Epithelial cell of esophagus (primary cell): ENCODE measurements around the gene PFKFB3.

Experiments used
- DNase-seq: peaks from one replicate; pipeline ENCODE4 v3.0.0; 2010; ENCODE audit warnings: low read depth
- H3K4me3 ChIP-seq: 2 replicates; pipeline ENCODE4 v1.5.1; 2011; ENCODE audit warnings: mild to moderate bottlenecking, low read length, control low read depth
- TF ChIP-seq, protein P1 (sequence below): IDR thresholded peaks from 2 replicates; pipeline ENCODE4 v1.5.1; 2011; ENCODE audit warnings: low read depth, mild to moderate bottlenecking, low read length, control low read depth, inconsistent platforms; ENCODE audit not compliant: insufficient read depth; ENCODE audit errors: missing control alignments

The PFKFB3 gene

GRCh38 chr10:6299234-6299633 lies 96.5 kb downstream of the PFKFB3 start:
- H3K4me3 ChIP-seq: no peak overlapping the region
- DNase-seq: peak; percentile 100
- TF ChIP-seq, protein P1, sequence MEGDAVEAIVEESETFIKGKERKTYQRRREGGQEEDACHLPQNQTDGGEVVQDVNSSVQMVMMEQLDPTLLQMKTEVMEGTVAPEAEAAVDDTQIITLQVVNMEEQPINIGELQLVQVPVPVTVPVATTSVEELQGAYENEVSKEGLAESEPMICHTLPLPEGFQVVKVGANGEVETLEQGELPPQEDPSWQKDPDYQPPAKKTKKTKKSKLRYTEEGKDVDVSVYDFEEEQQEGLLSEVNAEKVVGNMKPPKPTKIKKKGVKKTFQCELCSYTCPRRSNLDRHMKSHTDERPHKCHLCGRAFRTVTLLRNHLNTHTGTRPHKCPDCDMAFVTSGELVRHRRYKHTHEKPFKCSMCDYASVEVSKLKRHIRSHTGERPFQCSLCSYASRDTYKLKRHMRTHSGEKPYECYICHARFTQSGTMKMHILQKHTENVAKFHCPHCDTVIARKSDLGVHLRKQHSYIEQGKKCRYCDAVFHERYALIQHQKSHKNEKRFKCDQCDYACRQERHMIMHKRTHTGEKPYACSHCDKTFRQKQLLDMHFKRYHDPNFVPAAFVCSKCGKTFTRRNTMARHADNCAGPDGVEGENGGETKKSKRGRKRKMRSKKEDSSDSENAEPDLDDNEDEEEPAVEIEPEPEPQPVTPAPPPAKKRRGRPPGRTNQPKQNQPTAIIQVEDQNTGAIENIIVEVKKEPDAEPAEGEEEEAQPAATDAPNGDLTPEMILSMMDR: peak; percentile 12

DNA sequence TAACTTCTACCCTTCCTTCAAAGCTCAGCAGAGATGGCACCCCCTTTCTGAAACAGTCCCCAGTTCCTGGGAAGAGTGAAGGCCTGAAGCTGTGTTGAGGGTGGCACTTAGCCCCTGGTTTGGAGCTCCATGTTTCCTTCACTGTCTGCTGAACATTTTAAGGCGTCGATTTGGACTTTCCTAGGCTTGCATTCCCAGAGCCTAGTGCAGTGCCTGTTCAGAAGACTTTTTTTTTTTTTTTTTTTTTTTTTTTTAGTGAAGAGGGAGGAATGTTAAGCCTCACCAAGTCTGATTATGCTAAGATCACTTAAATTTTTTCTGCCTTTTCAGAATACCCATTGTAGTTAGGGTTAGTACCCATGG lies 97.0 kb downstream of the PFKFB3 start:
- TF ChIP-seq, protein P1: no peak
- H3K4me3 ChIP-seq: no peak overlapping the region
- DNase-seq: no peak

DNA sequence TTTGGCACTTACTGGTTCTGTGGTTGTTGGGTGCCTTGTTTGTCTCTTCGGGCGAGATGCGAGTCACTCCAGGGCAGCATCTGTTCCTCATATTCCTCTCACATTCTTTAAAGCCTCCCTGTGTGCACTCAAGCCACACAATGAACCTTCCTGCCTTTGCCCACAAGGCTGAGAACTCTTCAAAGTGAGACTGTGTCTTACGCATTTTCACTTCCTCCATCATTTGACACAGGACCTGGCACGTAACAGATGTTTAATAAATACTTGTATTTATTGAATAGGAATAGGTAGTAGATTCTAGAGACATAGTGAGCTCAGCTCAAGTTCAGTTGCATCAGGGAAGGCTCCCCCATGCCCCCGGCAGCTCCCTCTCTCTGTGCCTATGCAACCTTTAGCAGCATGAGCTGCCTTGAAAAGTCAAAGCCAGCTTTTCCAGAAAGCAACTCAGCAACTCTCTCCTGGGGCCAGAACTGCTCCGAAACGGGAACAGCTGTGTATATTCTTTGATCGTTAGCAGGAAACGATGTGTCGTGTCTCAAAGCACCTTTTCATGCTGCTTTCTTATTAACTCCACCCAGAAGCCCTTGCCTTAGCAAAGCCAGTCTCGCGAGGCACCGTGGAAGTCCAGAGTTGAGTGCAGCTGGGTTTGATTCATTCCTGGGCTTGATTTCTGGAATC lies 97.5 kb downstream of the PFKFB3 start:
- TF ChIP-seq, protein P1: no peak
- no peak overlapping the region for H3K4me3 ChIP-seq
- DNase-seq: peak; percentile 21

DNA sequence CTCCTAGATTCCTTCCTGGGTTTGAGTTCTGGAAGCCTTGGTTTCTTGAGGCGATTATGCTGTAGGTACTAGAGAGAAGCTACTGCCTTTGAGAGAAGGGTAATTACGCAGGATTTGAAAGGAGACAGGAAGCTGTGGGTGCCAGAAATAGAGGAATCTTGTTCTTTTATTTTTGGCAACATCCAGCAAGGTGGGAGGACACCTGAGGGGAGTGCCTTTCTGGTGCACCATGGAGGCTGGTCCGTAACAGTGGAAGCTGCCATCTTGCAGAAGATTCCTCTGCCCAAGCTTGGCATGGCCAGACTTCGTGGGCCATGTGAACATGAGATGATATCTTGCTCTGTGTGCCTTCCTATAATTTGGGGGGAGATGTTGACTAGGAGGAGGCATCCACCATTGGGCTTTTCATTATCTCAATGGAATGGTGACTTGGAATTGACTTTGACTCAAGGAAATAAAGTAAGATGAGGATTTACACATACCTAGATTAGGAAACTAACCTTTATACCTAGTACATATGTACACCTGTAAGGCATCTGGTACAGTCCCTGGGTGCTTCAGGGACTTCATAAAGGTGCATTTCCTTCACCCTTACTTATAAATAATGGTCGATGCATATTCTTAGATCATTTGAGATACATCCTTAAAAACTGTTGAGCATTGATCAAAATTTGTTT lies 98.2 kb downstream of the PFKFB3 start:
- DNase-seq: no peak
- H3K4me3 ChIP-seq: no peak overlapping the region
- TF ChIP-seq, protein P1: no peak

DNA sequence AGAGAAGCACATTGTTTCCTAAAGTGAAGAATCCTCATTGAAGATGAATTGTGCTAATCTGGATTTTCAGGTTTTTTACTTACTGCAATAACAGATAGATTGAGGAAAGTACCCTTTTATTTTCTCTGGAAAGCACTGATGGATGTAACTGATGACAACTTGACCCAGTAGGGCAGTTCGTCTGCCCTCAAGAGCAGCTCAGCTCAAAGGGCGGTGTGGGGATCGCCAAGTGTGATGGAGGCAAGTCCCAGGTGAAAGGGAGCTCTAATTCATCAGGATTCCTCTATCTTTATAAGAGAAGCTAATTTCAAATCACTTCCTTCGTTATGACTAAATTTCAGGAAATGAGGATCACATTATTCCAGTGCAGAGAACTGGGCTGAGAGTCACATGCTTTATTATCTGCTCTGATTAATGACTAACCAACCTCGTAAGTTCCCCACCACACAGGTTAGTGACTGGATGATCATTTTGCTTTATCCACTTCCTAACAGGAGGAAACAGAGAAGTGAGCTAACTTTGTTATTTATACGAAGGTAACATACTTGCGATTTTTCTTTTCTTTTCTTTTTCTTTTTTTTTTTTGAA lies 98.8 kb downstream of the PFKFB3 start:
- TF ChIP-seq, protein P1: no peak
- H3K4me3 ChIP-seq: no peak overlapping the region
- peak; percentile 26 for DNase-seq
